OCI-LY7 (cell line): Measurements from ENCODE around the gene SLC22A8. TPM values are rescaled to one million over a fixed set of nuclear protein-coding genes. Genes with fewer than 3 reads are reported as not detected.

Experiments used
- BruUV-seq: library from RNA; stranded (reverse); fragments of 400-500 nt; replicated peaks from 2 replicates; lab custom pipeline; 2021; lab: Mats Ljungman, UMichigan
- CTCF ChIA-PET: fragments of 300-600 bp; sonication (Branson Sonifier 250); formaldehyde crosslinking; loops from one replicate; lab custom pipeline; 2022; ENCODE audit warnings: antibody characterized with exemption; ENCODE audit not compliant: unreplicated experiment; lab: Charles Lee
- POLR2A ChIA-PET: fragments of 300-600 bp; sonication (Branson Sonifier 250); formaldehyde crosslinking; loops from one replicate; lab custom pipeline; 2022; ENCODE audit warnings: antibody characterized with exemption; lab: Charles Lee
- DNase-seq: peaks from one replicate; pipeline ENCODE4 v3.0.0-alpha.2; 2015; ENCODE audit warnings: low spot score
- H2AFZ ChIP-seq: fragments of 200-600 bp; sonication (generic), shearing (Covaris generic); 2 replicates; pipeline ENCODE4 v1.6.1; 2014; ENCODE audit warnings: mild to moderate bottlenecking, antibody characterized with exemption, low read length, moderate library complexity
- H3K27ac ChIP-seq: fragments of 200-600 bp; sonication (generic); 2 replicates; pipeline ENCODE4 v1.5.1; 2014; ENCODE audit warnings: mixed run types, low read depth, mild to moderate bottlenecking, moderate library complexity, low read length, inconsistent platforms; ENCODE audit not compliant: poor library complexity, severe bottlenecking
- H3K36me3 ChIP-seq: fragments of 200-600 bp; sonication (generic); 2 replicates; pipeline ENCODE4 v1.6.1; 2014; ENCODE audit warnings: mild to moderate bottlenecking, antibody characterized with exemption, low read length, moderate library complexity, mixed read lengths; ENCODE audit not compliant: insufficient read depth
- H3K4me1 ChIP-seq: fragments of 200-600 bp; sonication (generic); 2 replicates; pipeline ENCODE4 v1.5.1; 2014; ENCODE audit warnings: mild to moderate bottlenecking, low read length; ENCODE audit not compliant: insufficient read depth, poor library complexity, severe bottlenecking
- H3K4me2 ChIP-seq: fragments of 200-600 bp; sonication (generic); 2 replicates; pipeline ENCODE4 v1.6.1; 2014; ENCODE audit warnings: mild to moderate bottlenecking, low read length
- H3K4me3 ChIP-seq: fragments of 200-600 bp; sonication (generic); 2 replicates; pipeline ENCODE4 v1.5.1; 2014; ENCODE audit warnings: mild to moderate bottlenecking, low read depth, low read length; ENCODE audit not compliant: poor library complexity, severe bottlenecking
- H3K79me2 ChIP-seq: fragments of 200-600 bp; sonication (generic); 2 replicates; pipeline ENCODE4 v1.6.1; 2016; ENCODE audit warnings: low read depth, mild to moderate bottlenecking, low read length, moderate library complexity, mixed read lengths; ENCODE audit not compliant: insufficient read depth
- H3K9me2 ChIP-seq: fragments of 200-600 bp; sonication (generic); 2 replicates; pipeline ENCODE4 v1.6.1; 2016; ENCODE audit warnings: mild to moderate bottlenecking, low read length, mixed read lengths; ENCODE audit not compliant: insufficient read depth
- H3K9me3 ChIP-seq: fragments of 200-600 bp; sonication (generic); 2 replicates; pipeline ENCODE4 v1.6.1; 2014; ENCODE audit warnings: mild to moderate bottlenecking, mixed run types, low read length, mixed read lengths
- H4K20me1 ChIP-seq: fragments of 200-600 bp; sonication (generic); 2 replicates; pipeline ENCODE4 v1.6.1; 2014; ENCODE audit warnings: mild to moderate bottlenecking, antibody characterized with exemption, low read length, moderate library complexity, mixed read lengths; ENCODE audit not compliant: insufficient read depth
- CTCF ChIP-seq: fragments of 200-600 bp; sonication (generic); conservative IDR thresholded peaks from 2 replicates; pipeline ENCODE4 v1.5.1; 2014; ENCODE audit warnings: mild to moderate bottlenecking, antibody characterized with exemption, low read length, moderate library complexity, mixed read lengths
- EZH2phosphoT487 ChIP-seq: fragments of 200-600 bp; sonication (generic); IDR thresholded peaks from 2 replicates; pipeline ENCODE4 v1.6.1; 2018; ENCODE audit warnings: low read depth, borderline replicate concordance, mild to moderate bottlenecking, mixed run types, antibody characterized with exemption, low read length, moderate library complexity, mixed read lengths
- intact Hi-C: fragments of 100-400 bp; cut with micrococcal nuclease; formaldehyde crosslinking; loops from one replicate; pipeline ENCODE4 v1.10.0; 2022; ENCODE audit not compliant: unreplicated experiment
- total RNA-seq, 2 experiments: library from RNA; depleted of rRNA in 1 of 2; stranded (reverse); fragments of >200 nt in 1 of 2; shearing (Covaris generic) in 1 of 2; gene quantifications; 2 replicates each; pipeline ENCODE4 v1.2.3, GENCODE V29; 2014 to 2022

Gene SLC22A8
- total RNA-seq, 2 experiments from 2014 or later, result not detected

- Histone ChIP-seq H3K27ac (no peak overlapping the region), H3K4me3 (no peak overlapping the region), H3K36me3 (no peaks in the 10 kb centered on the region), H3K4me2 (no peak overlapping the region), H3K9me2 (no peaks in the 10 kb centered on the region), H3K9me3 (no peaks in the 10 kb centered on the region), H3K79me2 (no peaks in the 10 kb centered on the region), H4K20me1 (no peaks in the 10 kb centered on the region), H2AFZ (no peak overlapping the region), H3K4me1 (no peaks in the 10 kb centered on the region)
- TF ChIP-seq EZH2phosphoT487, result no peak
- no peak for TF ChIP-seq CTCF
- BruUV-seq, result no TSS peak
- DNase-seq, result no peak
- intact Hi-C loops, result no loop called here
- CTCF ChIA-PET, result no interaction called here
- POLR2A ChIA-PET, result no interaction called here
These were observed 56.9 kb downstream of the SLC22A8 start for GRCh38 chr11:62958547-62959421.

GRCh38 chr11:62957147-62957546 is 58.5 kb downstream of the SLC22A8 start:
- no peak for TF ChIP-seq CTCF
- TF ChIP-seq EZH2phosphoT487, result no peak
- no peak for DNase-seq

GRCh38 chr11:62954478-62954877 is 61.2 kb downstream of the SLC22A8 start:
- no peaks in the 10 kb centered on the region for H3K36me3 ChIP-seq
- intact Hi-C loops, result no loop called here
- TF ChIP-seq CTCF, result no peak
- no peak for TF ChIP-seq EZH2phosphoT487
- no peak for DNase-seq
- H3K9me2 ChIP-seq, result no peaks in the 10 kb centered on the region
- no peak overlapping the region for H3K4me2 ChIP-seq
- no peaks in the 10 kb centered on the region for H3K79me2 ChIP-seq
- CTCF ChIA-PET, result no interaction called here
- no peak overlapping the region for H2AFZ ChIP-seq
- no peaks in the 10 kb centered on the region for H4K20me1 ChIP-seq
- BruUV-seq, result no TSS peak
- no peak overlapping the region for H3K27ac ChIP-seq
- no peaks in the 10 kb centered on the region for H3K4me1 ChIP-seq
- no peaks in the 10 kb centered on the region for H3K9me3 ChIP-seq
- POLR2A ChIA-PET, result no interaction called here
- no peak overlapping the region for H3K4me3 ChIP-seq

More at GRCh38 chr11:62957147-62957546, 58.5 kb downstream of the SLC22A8 start:
- Histone ChIP-seq H3K4me2 (no peak overlapping the region), H3K79me2 (no peaks in the 10 kb centered on the region), H3K4me3 (no peak overlapping the region), H3K9me2 (no peaks in the 10 kb centered on the region), H3K9me3 (no peaks in the 10 kb centered on the region), H4K20me1 (no peaks in the 10 kb centered on the region), H2AFZ (no peak overlapping the region), H3K4me1 (no peaks in the 10 kb centered on the region), H3K27ac (no peak overlapping the region), H3K36me3 (no peaks in the 10 kb centered on the region)
- intact Hi-C loops, result no loop called here
- no TSS peak for BruUV-seq
- POLR2A ChIA-PET, result no interaction called here
- CTCF ChIA-PET, result no interaction called here
